DMS53 (cell line): ENCODE data around the gene MGRN1.

Experiments used
- DNase-seq: peaks from one replicate; lab custom pipeline; 2025; lab: John Stamatoyannopoulos, UW

The MGRN1 gene

GRCh38 chr16:4624015-4624826, at the start of gene MGRN1:
MGRN1 (plus strand) TSS chr16:4624826; CDS start chr16:4624961, 135 bp downstream.
- peak; percentile 97 for DNase-seq

GRCh38 chr16:4574919-4575705, 49.5 kb upstream of the MGRN1 start:
- DNase-seq, result peak; percentile 16

GRCh38 chr16:4576008-4576407, 48.6 kb upstream of the MGRN1 start:
- DNase-seq, result no peak

DNA sequence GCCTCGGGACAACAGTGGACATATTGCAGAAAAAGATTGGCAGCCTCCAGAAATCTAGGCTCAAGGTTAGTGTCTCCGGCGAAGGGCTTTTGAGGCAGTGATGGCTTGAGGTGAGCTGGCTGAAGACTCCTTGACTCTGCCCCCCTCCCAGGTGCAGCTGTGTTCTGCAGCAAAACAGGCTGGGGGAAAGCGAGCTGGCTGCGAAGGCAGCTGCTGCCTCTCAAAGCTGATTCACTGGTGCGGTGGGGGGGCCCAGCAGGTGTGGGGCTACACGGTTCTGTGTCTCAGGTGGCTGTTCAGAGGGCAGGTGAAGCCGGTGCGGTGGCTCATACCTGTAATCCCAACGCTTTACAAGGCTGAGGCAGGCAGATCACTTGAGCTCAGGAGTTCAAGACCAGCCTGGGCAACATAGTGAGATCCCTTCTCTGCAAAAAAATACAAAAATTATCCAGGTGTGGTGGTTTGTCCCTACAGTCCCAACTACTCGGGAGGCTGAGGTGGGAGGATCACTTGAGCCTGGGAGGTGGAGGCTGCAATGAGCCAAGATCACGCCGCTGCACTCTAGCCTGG, 45.6 kb upstream of the MGRN1 start:
- peak; percentile 94 for DNase-seq

- no peak for DNase-seq
Measured at GRCh38 chr16:4580250-4580649, 44.4 kb upstream of the MGRN1 start.

- DNase-seq, result no peak
Measured at GRCh38 chr16:4583906-4584305, 40.7 kb upstream of the MGRN1 start.

DNA sequence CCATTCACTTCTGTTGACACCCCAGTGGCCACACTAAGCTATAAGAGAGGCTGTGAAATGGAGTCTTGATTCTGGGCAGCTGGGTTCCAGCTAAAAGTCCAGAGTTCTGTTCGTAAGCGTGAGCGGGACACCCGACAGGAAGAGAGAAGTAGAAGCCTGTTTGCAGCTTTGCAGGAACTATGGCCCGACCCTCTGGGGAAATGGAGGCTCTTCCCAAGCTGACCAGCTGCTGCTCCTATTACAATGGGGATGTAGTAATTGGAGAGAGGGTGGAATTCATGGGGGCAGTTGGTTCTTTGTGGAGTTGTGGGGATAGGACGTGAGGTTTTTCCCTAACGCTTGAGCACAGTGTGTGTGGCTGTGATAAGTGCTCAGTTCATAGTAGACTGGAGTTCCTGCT, 38.3 kb upstream of the MGRN1 start:
- DNase-seq, result no peak

GRCh38 chr16:4588386-4588785, 36.2 kb upstream of the MGRN1 start:
- peak; percentile 29 for DNase-seq

DNA sequence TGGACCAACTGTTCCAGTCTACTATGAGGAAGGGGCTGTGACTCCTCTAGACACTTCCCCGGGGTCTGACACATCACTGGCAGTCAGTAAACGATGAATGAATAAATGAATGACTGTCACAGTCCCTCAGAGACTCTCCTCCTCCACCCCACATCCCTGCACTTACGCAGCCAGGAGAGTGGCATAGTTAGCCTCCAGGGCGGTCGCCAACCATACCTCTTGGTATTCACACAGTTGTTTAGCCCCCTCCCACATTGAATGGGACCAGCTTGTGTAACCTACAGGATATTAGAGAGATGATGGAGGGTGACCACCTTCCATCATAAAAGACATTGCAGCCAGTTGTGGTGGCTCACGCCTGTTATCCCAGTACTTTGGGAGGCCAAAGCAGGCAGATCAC, 35.7 kb upstream of the MGRN1 start:
- DNase-seq, result no peak

GRCh38 chr16:4591191-4591590, 33.4 kb upstream of the MGRN1 start:
- no peak for DNase-seq

GRCh38 chr16:4591706-4592470, 32.7 kb upstream of the MGRN1 start:
- no peak for DNase-seq

GRCh38 chr16:4593086-4593485, 31.5 kb upstream of the MGRN1 start:
- no peak for DNase-seq

GRCh38 chr16:4594433-4595410, 29.9 kb upstream of the MGRN1 start:
- DNase-seq, result no peak

DNA sequence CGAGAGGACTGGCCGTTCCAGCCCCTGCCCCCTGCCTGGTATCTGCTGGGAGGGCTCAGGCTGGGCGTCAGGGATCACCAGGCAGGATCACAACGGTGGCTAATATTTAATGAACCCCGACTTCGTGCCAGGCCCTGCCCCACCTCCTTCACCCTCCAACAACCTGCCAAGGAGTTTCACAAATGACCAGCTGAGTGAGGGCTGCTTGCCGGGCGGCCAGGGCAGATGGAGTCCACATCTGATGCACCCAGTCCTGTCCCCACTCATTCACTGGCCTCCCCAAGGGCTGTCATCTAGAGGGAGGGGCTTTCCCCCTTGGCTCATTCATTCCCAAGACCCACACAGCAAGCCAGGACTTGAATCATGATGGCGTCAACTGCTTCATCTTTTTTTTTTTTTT, 27.5 kb upstream of the MGRN1 start:
- DNase-seq, result no peak

- no peak for DNase-seq
Measured at GRCh38 chr16:4599037-4599436, 25.6 kb upstream of the MGRN1 start.

DNA sequence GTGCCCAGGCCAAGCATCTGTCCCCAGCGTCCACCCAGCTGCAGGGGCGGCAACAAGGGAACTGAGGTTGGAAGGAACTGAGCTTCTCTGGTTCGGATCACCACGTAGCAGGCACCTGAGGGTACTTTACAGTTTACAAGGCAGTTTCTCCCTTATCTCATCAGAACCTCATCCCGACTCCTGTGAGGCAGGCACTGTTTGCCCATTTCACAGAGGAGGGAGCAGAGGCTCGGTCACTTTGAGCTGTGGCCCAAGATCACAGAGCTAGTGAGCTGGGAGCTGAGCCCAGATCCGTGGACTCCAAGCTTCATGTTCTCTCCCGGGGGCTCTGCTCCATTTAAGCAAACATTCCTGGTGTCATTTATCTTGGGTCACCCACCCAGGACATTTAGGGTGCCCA, 25.1 kb upstream of the MGRN1 start:
- no peak for DNase-seq

DNA sequence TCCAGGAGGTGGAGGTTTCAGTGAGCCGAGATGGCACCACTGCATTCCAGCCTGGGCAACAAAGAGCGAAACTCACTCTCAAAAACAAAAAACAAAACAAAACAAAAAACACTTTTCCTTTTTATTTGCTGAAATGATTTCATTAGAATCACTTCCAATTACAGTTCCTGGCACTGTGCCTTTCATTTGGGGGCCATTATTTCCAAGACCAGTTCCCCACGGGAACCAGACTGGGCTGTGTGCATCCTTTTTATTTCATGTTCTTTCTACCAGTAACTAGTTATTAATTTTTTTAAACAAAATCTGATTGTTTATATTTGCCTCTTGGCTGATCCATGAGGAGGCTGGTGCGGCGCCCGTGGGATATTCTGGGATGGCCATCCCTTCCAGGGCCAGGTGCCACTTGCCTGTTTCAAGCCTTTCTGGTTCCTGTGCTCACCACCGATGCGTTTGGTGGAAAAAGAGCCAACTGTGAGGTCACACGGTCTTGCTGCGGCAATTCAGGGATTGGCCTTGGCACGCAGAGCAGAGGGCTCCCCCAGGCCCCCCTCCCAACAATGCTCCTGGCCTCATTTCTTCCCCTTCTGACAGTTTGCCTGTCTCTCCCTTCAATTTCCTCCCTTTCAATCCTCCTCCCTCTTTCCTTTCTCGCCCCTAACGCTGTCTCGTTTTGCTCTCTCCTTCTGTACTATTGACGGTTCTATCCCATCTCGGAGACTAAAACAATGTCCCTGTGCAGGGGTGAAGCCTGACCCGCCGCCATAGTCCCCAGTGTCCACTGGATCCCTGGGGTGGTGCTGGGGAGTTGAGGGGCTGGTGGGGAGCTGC, 23.4 kb upstream of the MGRN1 start:
- peak; percentile 14 for DNase-seq

GRCh38 chr16:4601864-4602186, 22.8 kb upstream of the MGRN1 start:
- DNase-seq, result no peak

DNA sequence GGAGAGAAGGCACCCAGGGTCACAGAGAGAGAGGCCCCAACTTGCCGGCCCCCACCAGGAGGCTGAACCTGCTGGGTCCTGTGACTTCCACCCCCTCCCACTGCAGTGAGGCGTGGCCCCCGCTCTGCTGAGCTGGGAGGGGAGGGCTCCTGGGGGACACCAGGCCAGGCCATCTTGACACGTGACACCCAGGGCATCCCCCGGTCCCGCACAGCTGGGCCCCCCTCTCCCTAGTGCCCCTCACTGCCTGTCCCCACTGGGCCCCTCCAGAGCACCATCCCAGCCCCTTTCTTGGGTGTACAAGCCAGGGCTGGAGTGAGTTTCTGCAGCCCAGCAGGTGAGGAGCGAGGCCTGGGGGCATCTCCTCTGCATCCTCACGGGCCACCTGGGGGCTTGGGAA, 22.3 kb upstream of the MGRN1 start:
- no peak for DNase-seq

GRCh38 chr16:4603624-4604170, 20.9 kb upstream of the MGRN1 start:
- no peak for DNase-seq
